ENCODE results near the gene RNF7. TPM values are rescaled to one million over a fixed set of nuclear protein-coding genes. Genes with fewer than 3 reads are reported as not detected.

RNF7 gene
- polyA plus RNA-seq, 3 donors, result 92.2 to 206 (median 187) TPM

DNA sequence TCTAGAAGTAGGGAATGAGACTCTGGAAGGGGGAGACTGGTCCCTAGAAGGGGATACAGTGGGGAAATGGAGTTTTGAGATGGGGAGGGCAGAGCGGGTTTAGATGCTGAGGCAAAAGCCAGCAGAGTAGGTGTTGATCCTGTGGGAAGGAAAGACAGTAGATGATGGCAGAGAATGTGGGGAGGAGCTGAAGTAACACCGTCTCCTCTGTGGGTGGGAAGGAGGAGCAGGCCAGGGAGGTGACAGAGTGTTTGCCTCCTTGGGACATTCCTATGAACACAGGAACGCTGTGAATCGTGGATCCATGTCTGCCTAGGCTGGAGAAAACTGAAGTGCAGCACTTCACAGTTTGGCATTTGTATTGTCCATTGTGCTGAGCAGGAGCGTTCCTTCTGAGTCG is 45.5 kb downstream of the RNF7 start:
- H3K36me3 ChIP-seq (replicated peaks in 1 of 2; ENCODE audit: control insufficient read depth in 1 of 2, insufficient read depth in 2 of 2, low read length in 2 of 2), result no peaks in the 10 kb centered on the region
- no peak overlapping the region for H3K4me3 Mint-ChIP-seq
- H3K9me3 ChIP-seq (replicated peaks in 1 of 2; ENCODE audit: control insufficient read depth in 1 of 2, insufficient read depth in 1 of 2, low read length in 2 of 2), result no peaks in the 10 kb centered on the region
- H3K27me3 Mint-ChIP-seq (ENCODE audit: low read depth in 3 of 3), result peaks cover 0 to 1% (median 1%) of the 10 kb centered on the region in 3 donors
- TF ChIP-seq, protein P1, sequence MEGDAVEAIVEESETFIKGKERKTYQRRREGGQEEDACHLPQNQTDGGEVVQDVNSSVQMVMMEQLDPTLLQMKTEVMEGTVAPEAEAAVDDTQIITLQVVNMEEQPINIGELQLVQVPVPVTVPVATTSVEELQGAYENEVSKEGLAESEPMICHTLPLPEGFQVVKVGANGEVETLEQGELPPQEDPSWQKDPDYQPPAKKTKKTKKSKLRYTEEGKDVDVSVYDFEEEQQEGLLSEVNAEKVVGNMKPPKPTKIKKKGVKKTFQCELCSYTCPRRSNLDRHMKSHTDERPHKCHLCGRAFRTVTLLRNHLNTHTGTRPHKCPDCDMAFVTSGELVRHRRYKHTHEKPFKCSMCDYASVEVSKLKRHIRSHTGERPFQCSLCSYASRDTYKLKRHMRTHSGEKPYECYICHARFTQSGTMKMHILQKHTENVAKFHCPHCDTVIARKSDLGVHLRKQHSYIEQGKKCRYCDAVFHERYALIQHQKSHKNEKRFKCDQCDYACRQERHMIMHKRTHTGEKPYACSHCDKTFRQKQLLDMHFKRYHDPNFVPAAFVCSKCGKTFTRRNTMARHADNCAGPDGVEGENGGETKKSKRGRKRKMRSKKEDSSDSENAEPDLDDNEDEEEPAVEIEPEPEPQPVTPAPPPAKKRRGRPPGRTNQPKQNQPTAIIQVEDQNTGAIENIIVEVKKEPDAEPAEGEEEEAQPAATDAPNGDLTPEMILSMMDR (IDR thresholded peaks at IDR 0.05), result no peak
- H3K36me3 Mint-ChIP-seq, result no peaks in the 10 kb centered on the region
- no peak overlapping the region for H3K4me3 ChIP-seq (replicated peaks in 1 of 3; ENCODE audit: low read depth in 2 of 3, low read length in 3 of 3)
- no peaks in the 10 kb centered on the region for H3K27me3 ChIP-seq (ENCODE audit: control insufficient read depth in 2 of 2, insufficient read depth in 2 of 2, low read length in 2 of 2)
- no peak overlapping the region for H3K27ac Mint-ChIP-seq
- 94% methylated on average over 6 of the region's 6 CpGs for WGBS (ENCODE audit: insufficient coverage)
- no peak overlapping the region for H3K27ac ChIP-seq (ENCODE audit: low read depth in 1 of 2, low read length in 2 of 2)
- no peak overlapping the region for H3K4me2 ChIP-seq (replicated peaks; ENCODE audit: extremely low read depth, low read length, poor library complexity, severe bottlenecking)
- H4K20me1 ChIP-seq (ENCODE audit: insufficient read depth, low read length), result no peaks in the 10 kb centered on the region
- intact Hi-C loops (cut with micrococcal nuclease), result no loop called here
- peaks cover 0 to 3% (median under 1%) of the 10 kb centered on the region in 7 donors for H3K9me3 Mint-ChIP-seq
- peaks cover 7% of the 10 kb centered on the region for H3K4me1 Mint-ChIP-seq
- no peaks in the 10 kb centered on the region for H3K79me2 ChIP-seq (ENCODE audit: insufficient read depth, low read length)
- H2AFZ ChIP-seq (ENCODE audit: insufficient read depth, low read depth, low read length, poor library complexity, severe bottlenecking), result no peak overlapping the region
- H3K9ac ChIP-seq (ENCODE audit: insufficient read depth, low read length, poor library complexity, severe bottlenecking), result no peak overlapping the region
- no peak for DNase-seq
- H3K4me1 ChIP-seq (ENCODE audit: control insufficient read depth in 1 of 2, insufficient read depth in 2 of 2, low read length in 2 of 2), result no peaks in the 10 kb centered on the region

DNA sequence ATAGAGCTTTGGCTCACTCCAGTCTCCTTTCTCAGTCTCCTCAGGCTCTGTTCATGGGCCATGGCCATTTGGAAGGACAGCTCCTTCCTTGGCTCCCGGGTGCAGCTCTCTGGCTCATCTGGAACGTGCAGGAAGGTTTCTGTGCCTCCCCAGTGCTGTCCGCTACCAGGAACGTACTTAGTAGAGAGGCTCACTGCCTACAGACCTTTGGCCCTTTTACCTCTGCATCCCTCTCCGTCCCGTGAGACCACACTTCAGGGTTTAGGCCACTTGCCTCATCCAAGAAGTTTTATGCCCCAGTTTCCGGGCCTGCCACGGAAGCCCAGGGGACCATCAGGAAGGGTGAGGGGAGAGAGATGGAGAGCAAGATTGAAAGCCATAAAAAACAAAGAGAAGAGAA is 46.0 kb downstream of the RNF7 start:
- H3K9me3 ChIP-seq (replicated peaks in 1 of 2; ENCODE audit: control insufficient read depth in 1 of 2, insufficient read depth in 1 of 2, low read length in 2 of 2), result no peaks in the 10 kb centered on the region
- TF ChIP-seq, protein P1 (IDR thresholded peaks at IDR 0.05), result no peak
- H3K36me3 Mint-ChIP-seq, result no peaks in the 10 kb centered on the region
- H3K4me2 ChIP-seq (replicated peaks; ENCODE audit: extremely low read depth, low read length, poor library complexity, severe bottlenecking), result no peak overlapping the region
- DNase-seq, result no peak
- no peak overlapping the region for H3K9ac ChIP-seq (ENCODE audit: insufficient read depth, low read length, poor library complexity, severe bottlenecking)
- H3K4me3 Mint-ChIP-seq, result no peak overlapping the region
- H3K36me3 ChIP-seq (replicated peaks in 1 of 2; ENCODE audit: control insufficient read depth in 1 of 2, insufficient read depth in 2 of 2, low read length in 2 of 2), result no peaks in the 10 kb centered on the region
- peaks cover 0 to 3% (median under 1%) of the 10 kb centered on the region in 7 donors for H3K9me3 Mint-ChIP-seq
- H3K4me3 ChIP-seq (replicated peaks in 1 of 3; ENCODE audit: low read depth in 2 of 3, low read length in 3 of 3), result no peak overlapping the region
- peaks cover 0 to 1% (median 0%) of the 10 kb centered on the region in 3 donors for H3K27me3 Mint-ChIP-seq (ENCODE audit: low read depth in 3 of 3)
- H4K20me1 ChIP-seq (ENCODE audit: insufficient read depth, low read length), result no peaks in the 10 kb centered on the region
- no peaks in the 10 kb centered on the region for H3K4me1 ChIP-seq (ENCODE audit: control insufficient read depth in 1 of 2, insufficient read depth in 2 of 2, low read length in 2 of 2)
- WGBS (ENCODE audit: insufficient coverage), result 96% methylated on average over 5 of the region's 8 CpGs
- no peak overlapping the region for H3K27ac Mint-ChIP-seq
- no peaks in the 10 kb centered on the region for H3K27me3 ChIP-seq (ENCODE audit: control insufficient read depth in 2 of 2, insufficient read depth in 2 of 2, low read length in 2 of 2)
- H3K27ac ChIP-seq (ENCODE audit: low read depth in 1 of 2, low read length in 2 of 2), result no peak overlapping the region
- peaks cover 7% of the 10 kb centered on the region for H3K4me1 Mint-ChIP-seq
- intact Hi-C loops (cut with micrococcal nuclease), result no loop called here
- no peaks in the 10 kb centered on the region for H3K79me2 ChIP-seq (ENCODE audit: insufficient read depth, low read length)
- H2AFZ ChIP-seq (ENCODE audit: insufficient read depth, low read depth, low read length, poor library complexity, severe bottlenecking), result no peak overlapping the region

Measured in CD14-positive monocyte (primary cell).